GM18526 (cell line): ENCODE data around the gene GPHN.

Experiments used
- POLR2A ChIP-seq: IDR thresholded peaks from 3 replicates; pipeline ENCODE4 v1.6.1; 2011; ENCODE audit not compliant: insufficient read length; ENCODE audit errors: extremely low read depth

The GPHN gene

DNA sequence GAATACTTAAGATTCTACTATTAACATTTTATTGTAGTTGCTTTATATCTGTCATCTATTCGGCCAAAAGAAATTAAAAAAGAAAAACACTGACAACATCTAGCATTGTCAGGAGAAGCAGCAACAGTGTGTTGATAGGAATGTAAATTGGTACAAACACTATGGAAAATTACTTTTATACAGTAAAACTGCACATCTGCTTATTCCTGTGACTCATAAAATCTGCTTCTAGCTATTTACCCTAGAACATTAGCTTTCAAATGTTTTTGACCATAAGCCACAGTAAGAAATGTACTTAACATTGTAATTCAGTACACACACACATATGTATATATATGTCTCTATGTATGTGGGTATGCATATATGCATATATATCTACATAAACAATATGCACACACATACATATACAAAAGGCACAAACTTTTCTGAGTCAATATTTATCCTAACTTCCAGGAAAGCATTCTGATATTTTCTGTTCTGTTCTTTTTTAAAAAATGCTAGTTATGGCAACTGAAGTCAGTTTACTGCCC, 402.4 kb downstream of the GPHN start:
- TF ChIP-seq POLR2A: no peak

GRCh38 chr14:66916421-66916820, 408.5 kb downstream of the GPHN start:
- no peak for TF ChIP-seq POLR2A

DNA sequence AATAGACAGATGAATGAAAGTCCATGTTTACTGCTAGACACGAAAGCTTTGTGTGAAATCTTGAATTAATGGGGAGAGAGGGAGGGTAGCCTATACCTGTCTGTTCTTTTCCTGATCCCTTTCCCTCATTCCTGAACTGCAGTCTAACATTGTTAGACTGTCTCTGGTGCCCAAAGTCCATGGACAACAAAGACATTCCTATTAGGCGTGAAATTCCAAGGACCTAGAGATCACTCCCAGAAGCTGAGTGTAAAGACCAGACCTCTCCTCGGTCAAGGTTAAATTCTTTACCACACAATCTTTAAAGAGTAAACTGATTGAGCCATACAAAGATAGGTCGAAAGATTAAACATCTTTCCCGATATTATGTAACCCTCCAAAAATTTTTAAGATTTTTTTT, 410.6 kb downstream of the GPHN start:
- TF ChIP-seq POLR2A: no peak

DNA sequence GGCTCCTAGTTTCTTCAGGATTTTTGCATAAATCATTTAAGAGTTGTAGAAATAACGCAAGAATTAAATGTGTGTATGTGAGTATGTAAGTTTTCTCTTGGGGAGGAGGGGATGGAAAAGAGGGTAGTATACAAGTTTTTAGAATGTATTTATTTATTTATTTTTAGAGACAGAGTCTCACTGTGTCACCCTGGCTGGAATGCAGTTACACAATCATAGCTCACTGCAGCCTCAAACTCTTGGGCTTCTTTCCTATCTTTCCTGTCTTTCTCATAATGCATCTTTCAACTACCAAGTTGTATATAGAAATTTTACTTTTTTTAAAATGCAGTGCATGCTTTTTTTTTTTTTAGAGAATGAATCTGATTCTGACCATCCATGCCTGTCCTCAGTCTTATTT, 412.2 kb downstream of the GPHN start:
- TF ChIP-seq POLR2A: no peak

DNA sequence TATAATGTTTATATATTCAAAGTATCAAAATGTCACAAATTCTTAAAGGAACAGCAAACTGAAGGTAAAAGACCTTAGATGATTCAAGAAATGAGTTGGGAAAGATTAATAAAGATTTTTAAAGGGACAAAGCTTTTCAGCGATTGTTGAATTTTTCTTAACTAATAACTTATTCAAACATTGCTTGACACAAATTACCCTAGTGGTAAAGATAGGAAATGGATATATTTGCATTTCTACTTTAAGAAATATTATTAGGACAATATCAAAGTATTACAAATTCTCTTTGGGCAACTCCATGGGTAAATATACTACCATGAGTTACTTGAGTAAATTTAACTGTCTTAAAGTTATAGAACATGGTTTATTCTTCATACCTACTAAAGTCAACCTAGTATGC, 415.3 kb downstream of the GPHN start:
- TF ChIP-seq POLR2A: no peak

DNA sequence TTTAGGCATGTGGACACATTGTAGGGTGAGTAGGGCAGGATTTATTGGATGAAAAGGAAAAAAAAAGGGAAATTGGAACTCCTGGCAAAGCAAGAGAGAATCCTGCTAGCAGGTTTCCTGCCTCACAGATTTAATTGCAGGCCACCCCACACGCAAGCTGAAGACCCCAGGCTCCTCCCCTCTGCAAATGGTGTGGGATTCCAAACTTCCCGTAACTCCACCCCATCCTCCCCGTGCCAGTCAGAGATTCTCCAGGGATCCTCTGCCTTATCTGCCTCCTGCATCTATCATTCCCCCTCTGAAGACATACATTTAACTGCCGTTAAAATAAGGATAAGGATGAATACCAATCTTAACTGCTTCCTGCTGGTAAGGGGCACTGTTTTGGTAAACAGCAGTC, 431.5 kb downstream of the GPHN start:
- TF ChIP-seq POLR2A: no peak

DNA sequence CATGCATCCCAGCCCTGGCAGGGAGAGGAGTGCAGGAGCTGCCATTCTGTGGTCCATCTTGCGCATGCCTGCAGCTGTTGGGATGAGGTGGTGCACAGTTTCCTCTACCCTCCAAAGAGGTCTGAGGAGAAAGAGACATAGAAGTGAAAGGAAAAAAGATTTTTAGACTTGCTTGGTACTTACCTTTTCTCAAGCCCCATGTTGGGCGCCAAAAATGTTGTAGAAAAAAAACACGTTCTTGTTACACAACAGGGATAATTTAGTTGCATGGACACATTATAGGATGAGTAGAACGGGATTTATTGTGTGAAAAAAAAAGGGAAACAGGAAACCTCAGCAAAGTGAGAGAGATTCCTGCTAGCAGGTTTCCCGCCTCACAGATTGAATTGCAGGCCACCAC, 436.9 kb downstream of the GPHN start:
- no peak for TF ChIP-seq POLR2A

- TF ChIP-seq POLR2A: no peak
Observed at GRCh38 chr14:66955159-66955558, 447.2 kb downstream of the GPHN start.

DNA sequence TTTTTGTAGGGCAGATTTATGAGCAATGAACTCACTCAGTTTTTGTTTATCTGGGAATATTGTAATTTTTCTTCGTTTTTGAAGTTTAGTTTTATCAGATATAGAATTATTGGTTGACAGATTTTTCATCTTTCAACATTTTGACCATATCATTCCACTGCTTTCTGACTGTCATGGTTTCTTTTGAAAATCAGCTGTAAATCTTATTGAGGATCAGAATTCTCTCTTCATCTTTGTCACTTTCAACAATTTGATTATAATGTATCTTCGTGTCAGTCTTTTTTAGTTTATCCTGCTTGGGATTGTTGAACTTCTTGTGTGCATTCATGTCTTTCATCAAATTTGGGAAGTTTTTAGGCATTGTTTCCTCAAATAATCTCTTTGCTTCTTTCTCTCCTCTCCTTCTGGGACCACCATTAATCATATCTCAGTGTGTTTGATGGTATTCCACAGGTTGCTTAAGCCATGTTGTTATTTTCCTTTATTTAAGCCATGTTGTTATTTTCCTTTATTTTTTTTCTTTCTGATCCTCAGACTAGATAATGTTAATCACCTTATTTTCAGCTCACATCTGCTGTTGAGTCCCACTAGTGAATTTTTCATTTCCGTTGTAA, 451.6 kb downstream of the GPHN start:
- no peak for TF ChIP-seq POLR2A

- no peak for TF ChIP-seq POLR2A
Observed at GRCh38 chr14:66965831-66966230, 457.9 kb downstream of the GPHN start.

DNA sequence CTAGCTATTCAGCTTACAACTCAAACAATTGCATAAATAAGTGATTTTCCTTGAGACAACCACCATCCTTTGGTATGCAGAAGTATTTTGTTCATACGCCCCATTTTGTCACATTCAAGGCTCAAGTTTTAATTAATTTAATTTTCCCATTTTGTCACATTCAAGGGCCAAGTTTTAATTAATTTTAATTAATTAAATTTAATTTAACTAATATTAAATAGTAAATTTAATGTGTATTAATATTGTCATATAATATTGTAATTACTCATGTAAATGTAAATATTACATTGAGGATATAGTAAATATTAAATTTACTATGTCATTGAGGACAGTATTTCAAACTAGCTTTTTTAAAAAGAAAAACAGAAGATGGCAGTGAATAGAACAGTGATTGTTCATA, 464.5 kb downstream of the GPHN start:
- TF ChIP-seq POLR2A: no peak

DNA sequence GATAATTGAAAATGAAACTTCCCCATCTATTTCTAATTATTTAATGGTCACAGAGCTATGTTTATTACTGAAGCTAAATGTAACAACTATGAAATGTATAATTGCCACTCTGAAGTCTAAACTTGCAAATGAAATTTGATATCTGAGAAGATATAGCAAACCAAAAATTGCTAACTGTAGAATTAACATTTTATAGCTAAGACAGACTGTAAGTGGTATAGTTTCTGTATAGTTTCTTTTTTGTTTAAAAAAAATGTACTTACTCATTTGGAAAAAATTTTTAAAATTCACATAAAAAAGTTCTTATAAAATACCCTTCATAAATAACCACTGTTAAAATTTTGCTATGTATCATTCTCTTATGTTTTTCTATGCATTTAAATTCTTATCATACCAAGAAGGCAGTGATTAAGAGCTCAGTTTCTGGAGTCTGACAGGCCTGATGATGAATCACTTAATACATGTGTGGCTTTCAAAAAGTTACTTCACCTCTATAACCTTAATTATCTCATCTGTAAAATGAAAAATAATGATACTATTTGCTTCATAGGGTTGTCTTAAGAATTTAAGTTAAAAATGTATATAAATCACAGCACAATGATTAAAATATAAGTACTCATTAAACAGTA, 466.6 kb downstream of the GPHN start:
- no peak for TF ChIP-seq POLR2A

DNA sequence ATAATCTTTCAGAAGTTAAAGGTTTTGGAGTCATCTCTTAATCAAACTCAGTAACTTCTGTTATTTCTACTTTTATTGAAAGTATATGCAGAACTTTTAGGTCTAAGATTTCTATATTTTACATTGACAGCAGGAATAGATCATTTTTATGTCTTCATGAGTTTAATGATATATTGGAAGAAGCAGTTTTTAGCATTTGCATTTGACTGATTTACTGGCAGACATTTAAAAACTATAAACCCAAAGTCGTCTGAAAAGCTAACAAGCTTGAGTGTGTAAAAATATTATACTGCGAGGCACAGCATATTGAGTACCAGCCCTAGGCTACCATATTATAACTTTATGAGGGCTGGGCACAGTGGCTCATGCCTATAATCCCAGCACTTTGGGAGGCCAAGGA, 467.3 kb downstream of the GPHN start:
- no peak for TF ChIP-seq POLR2A

- TF ChIP-seq POLR2A: no peak
Observed at GRCh38 chr14:66979101-66979974, 471.4 kb downstream of the GPHN start.

- TF ChIP-seq POLR2A: no peak
Observed at GRCh38 chr14:66982247-66982646, 474.3 kb downstream of the GPHN start.

- TF ChIP-seq POLR2A: no peak
Observed at GRCh38 chr14:66992776-66993175, 484.8 kb downstream of the GPHN start.

DNA sequence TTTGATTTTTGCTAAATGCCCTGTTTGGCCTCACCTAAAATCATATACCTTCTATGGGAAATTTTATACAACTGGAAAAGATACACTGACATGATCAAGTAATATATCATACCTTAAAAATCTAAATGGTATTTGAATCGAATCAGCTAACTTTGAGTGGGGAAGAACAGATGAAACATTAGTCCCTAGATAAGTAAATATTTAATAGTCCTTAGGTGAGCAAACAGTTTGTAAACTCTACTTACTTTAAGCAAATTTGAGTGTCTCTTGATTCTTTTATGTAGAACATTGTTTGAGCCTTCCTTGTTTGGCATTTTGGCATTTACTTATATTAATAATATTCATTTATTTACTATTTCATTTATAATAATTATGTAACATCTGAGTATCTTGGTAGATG, 485.6 kb downstream of the GPHN start:
- TF ChIP-seq POLR2A: no peak

DNA sequence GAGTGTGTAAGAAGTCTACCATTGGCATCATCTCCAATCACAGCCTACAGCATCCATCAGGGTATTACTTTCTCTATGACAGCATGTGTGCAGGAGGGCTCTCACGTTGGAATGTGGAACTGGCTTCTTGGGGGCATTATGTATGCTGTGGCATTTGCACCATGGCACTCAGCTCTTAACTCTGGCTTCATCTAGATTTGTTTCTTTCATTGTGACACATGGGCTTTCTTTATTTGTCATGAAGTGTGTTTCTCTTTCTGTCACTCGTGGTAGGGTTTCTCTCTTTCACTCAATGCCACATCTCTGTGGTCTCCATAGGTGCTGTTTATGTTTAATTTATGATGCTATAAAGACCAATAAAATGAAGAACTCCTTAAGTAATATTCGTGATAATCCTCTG, 490.1 kb downstream of the GPHN start:
- no peak for TF ChIP-seq POLR2A
